Suprapubic skin (tissue), 4 donors: ENCODE measurements around the gene DNAJC28. TPM values are rescaled to one million over a fixed set of nuclear protein-coding genes. Genes with fewer than 3 reads are reported as not detected.
"Not testable (repeated sequence)": the region's sequence is repeated elsewhere in the genome, so short reads cannot be mapped to it uniquely, and the experiment has no call there.

Source experiments
- DNase-seq, 2 donors: peaks; one replicate each; pipeline ENCODE4 v3.0.0-alpha.2; 2019; ENCODE audit warnings: low spot score in 2 of 2
- H3K27ac ChIP-seq: fragments of 200-600 bp; sonication (generic); one replicate; pipeline ENCODE4 v1.5.1; 2019
- H3K27me3 ChIP-seq: fragments of 200-600 bp; sonication (generic); one replicate; pipeline ENCODE4 v1.5.1; 2019
- H3K36me3 ChIP-seq: fragments of 200-600 bp; sonication (generic); one replicate; pipeline ENCODE4 v1.5.1; 2019
- H3K4me1 ChIP-seq: fragments of 200-600 bp; sonication (generic); one replicate; pipeline ENCODE4 v1.5.1; 2019
- H3K4me3 ChIP-seq: fragments of 200-600 bp; sonication (generic); one replicate; pipeline ENCODE4 v1.5.1; 2019; ENCODE audit warnings: mild to moderate bottlenecking
- H3K9me3 ChIP-seq: fragments of 200-600 bp; sonication (generic); one replicate; pipeline ENCODE4 v1.5.1; 2019
- EP300 ChIP-seq: sonication (generic); formaldehyde crosslinking; IDR thresholded peaks from one replicate; pipeline ENCODE4 v1.6.1; 2017; ENCODE audit warnings: antibody characterized with exemption
- POLR2A ChIP-seq, 2 donors: fragments of 450-650 bp; IDR thresholded peaks; one replicate each; pipeline ENCODE4 v1.6.1; 2017; ENCODE audit warnings: antibody characterized with exemption in 2 of 2, mild to moderate bottlenecking in 2 of 2, moderate library complexity in 2 of 2
- POLR2AphosphoS5 ChIP-seq, 3 donors: sonication (generic); formaldehyde crosslinking; IDR thresholded peaks; one replicate each; pipeline ENCODE4 v1.6.1; 2017; ENCODE audit warnings: antibody characterized with exemption in 3 of 3
- WGBS: methylation state at CpG from one replicate; pipeline ENCODE4 v1.1.5; 2018; 5-methylcytosine and 5-hydroxymethylcytosine counted together
- total RNA-seq, 4 donors: library from RNA; depleted of rRNA; stranded (reverse); fragments of >200 nt; gene quantifications; one replicate each; pipeline ENCODE4 v1.1.0, GENCODE V29; 2016
- TF ChIP-seq, protein P1 (sequence below), 2 donors: fragments of 200-600 bp in 1 of 2; fragments of 450-650 bp in 1 of 2; sonication (generic) in 1 of 2; IDR thresholded peaks; one replicate each; pipeline ENCODE4 v1.5.1; 2016 to 2019; ENCODE audit warnings: antibody characterized with exemption in 2 of 2, mild to moderate bottlenecking in 1 of 2, moderate library complexity in 1 of 2

Gene DNAJC28
- total RNA-seq, 4 donors from 2014 or later = 1.9 to 4.5 (median 2.8) TPM

DNA sequence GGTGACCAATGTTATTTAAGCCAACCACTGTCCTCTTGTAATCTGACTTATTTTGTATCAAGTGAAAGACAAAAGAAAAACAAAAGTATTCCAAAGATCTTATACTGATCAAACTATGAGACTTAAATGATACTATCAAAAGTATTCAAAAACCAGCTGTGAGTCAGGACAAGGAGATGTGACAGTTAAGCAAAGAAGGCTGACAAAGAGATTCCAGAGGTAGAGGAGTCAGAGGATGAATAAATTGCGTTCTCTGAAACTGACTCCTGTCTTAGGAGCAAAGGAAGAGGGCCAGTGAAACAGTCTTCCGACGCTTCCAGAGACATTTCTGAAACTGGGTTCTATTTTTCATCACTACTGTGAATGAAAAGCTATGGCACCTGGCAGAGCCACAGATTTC, 32.7 kb downstream of the DNAJC28 start:
- Histone ChIP-seq H3K27ac (no peak overlapping the region), H3K4me1 (no peaks in the 10 kb centered on the region), H3K4me3 (no peak overlapping the region), H3K27me3 (no peaks in the 10 kb centered on the region), H3K36me3 (peaks cover 71% of the 10 kb centered on the region), H3K9me3 (no peaks in the 10 kb centered on the region)
- DNase-seq = no peak
- 98% methylated on average over 3 of the region's 3 CpGs for WGBS
- TF ChIP-seq, protein P1, sequence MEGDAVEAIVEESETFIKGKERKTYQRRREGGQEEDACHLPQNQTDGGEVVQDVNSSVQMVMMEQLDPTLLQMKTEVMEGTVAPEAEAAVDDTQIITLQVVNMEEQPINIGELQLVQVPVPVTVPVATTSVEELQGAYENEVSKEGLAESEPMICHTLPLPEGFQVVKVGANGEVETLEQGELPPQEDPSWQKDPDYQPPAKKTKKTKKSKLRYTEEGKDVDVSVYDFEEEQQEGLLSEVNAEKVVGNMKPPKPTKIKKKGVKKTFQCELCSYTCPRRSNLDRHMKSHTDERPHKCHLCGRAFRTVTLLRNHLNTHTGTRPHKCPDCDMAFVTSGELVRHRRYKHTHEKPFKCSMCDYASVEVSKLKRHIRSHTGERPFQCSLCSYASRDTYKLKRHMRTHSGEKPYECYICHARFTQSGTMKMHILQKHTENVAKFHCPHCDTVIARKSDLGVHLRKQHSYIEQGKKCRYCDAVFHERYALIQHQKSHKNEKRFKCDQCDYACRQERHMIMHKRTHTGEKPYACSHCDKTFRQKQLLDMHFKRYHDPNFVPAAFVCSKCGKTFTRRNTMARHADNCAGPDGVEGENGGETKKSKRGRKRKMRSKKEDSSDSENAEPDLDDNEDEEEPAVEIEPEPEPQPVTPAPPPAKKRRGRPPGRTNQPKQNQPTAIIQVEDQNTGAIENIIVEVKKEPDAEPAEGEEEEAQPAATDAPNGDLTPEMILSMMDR (IDR thresholded peaks at IDR 0.05) = no peak
- TF ChIP-seq POLR2A (IDR thresholded peaks at IDR 0.05) (no peak), EP300 (no peak), POLR2AphosphoS5 (IDR thresholded peaks at IDR 0.05) (no peak)

DNA sequence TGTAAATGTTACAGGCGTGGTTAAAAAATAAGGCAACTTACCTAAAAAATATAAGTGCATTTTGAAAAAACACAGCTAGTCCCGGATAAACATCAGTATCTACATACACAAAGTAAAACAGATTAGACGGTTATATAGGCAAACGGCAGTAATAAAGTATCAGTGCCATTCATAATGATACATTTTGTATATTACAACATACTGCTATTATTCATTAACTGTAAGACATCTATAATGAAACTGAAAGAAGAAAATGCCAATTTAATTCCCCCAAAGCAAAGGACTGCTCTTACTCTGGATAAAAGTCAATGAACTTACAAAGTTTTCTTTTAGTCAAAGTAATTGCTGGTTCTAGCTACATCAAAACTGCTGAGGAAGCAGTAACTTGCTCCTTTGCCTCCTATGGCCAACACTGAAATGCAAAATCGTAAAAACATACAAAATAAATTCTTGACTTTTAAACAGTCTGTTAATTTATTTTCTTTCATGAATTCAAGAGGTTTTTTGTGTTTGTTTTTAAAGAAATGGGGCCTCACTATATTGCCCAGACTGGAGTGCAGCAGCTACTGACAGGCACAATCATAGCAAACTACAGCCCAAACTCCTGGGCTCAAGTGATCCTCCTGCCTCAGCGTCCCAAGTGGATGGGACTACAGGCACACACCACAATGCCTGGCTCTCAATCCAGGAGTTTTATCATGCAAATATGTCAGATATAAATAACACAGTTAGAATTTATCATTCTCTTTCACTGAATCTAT, 35.6 kb downstream of the DNAJC28 start:
- Histone ChIP-seq H3K4me1 (no peaks in the 10 kb centered on the region), H3K36me3 (peaks cover 57% of the 10 kb centered on the region), H3K9me3 (no peaks in the 10 kb centered on the region), H3K27me3 (no peaks in the 10 kb centered on the region), H3K27ac (no peak overlapping the region), H3K4me3 (no peak overlapping the region)
- WGBS = 86% methylated on average over 6 of the region's 6 CpGs
- TF ChIP-seq POLR2A (IDR thresholded peaks at IDR 0.05) (no peak), EP300 (no peak)
- no peak for DNase-seq

DNA sequence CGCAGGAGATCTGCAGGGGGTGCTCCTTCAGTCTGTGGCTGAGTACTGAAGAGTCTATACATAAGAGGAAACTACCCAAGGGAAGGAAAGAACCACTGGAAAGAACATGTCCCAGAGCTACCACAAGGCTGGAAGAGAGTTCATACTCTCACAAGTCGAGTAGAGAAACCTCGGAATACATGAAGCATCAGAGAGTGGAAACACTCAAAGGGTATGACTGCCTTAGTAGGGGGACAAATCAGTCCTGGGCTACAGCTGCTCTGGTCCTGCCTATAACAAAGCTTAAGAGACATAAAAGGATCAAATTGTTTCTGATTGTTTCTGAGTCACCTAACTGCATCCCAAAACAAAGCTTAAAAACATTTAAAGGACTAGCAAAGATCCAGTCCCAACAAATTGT, 39.2 kb downstream of the DNAJC28 start:
- Histone ChIP-seq H3K9me3 (no peaks in the 10 kb centered on the region), H3K4me3 (no peak overlapping the region), H3K4me1 (no peaks in the 10 kb centered on the region), H3K27me3 (no peaks in the 10 kb centered on the region), H3K36me3 (peaks cover 37% of the 10 kb centered on the region), H3K27ac (no peak overlapping the region)
- DNase-seq = no peak
- 90% methylated on average over 3 of the region's 3 CpGs for WGBS
- TF ChIP-seq, protein P1 (IDR thresholded peaks at IDR 0.05) = no peak
- TF ChIP-seq POLR2AphosphoS5 (IDR thresholded peaks at IDR 0.05) = no peak
- no peak for TF ChIP-seq POLR2A (IDR thresholded peaks at IDR 0.05)
- TF ChIP-seq EP300 = no peak

DNA sequence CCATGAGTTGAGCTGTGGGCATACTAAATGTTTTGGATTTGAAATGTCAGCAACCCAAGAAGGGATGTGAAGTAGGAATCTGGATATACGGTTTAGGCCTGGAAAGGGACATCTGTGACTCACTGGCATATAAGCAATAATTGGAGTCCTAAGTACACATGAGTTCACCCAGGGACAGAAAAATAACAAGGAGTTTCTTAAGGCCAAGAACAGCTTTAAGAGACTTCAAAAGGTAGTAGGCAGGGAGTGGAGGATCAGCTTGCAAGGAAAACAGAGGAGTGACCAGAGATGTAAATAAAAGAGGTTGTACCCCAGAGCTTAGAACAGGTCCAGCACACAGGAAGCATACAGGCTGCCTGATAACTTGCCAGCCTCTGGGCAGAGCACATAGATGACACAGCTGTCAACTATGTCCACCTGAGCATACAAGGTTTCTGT, 39.9 kb downstream of the DNAJC28 start:
- no peak overlapping the region for H3K27ac ChIP-seq

DNA sequence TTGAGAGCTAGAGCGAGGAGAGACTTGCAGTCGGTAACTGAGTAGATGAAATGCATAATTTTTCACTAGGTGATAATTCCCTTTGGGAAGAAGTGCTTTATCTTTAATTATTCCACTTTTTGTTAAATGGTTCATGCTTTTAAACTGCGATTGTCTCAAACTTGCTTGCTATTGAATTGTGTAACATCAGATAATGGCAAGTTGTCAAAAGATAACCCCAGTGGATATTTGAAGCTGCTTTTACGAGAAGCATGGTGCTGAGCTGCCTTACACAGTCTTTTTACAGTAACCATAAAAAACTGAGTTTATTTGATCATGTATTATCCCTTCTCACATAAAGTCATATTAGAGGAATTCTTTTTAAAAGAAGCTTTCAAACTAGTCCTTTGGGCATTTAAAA, 41.9 kb downstream of the DNAJC28 start:
- no peaks in the 10 kb centered on the region for H3K4me1 ChIP-seq
- H3K27ac ChIP-seq = no peak overlapping the region
- DNase-seq = no peak
- peaks cover 17% of the 10 kb centered on the region for H3K36me3 ChIP-seq
- no peak for TF ChIP-seq POLR2AphosphoS5 (IDR thresholded peaks at IDR 0.05)
- TF ChIP-seq EP300 = no peak
- no peak for TF ChIP-seq POLR2A (IDR thresholded peaks at IDR 0.05)
- no peaks in the 10 kb centered on the region for H3K27me3 ChIP-seq
- WGBS = 79% methylated on average over 4 of the region's 4 CpGs
- H3K9me3 ChIP-seq = no peaks in the 10 kb centered on the region
- H3K4me3 ChIP-seq = no peak overlapping the region

More for the DNA sequence above, 39.9 kb downstream of the DNAJC28 start:
- H3K4me1 ChIP-seq = no peaks in the 10 kb centered on the region
- DNase-seq = no peak
- H3K9me3 ChIP-seq = no peaks in the 10 kb centered on the region
- 77% methylated on average over 1 of the region's 1 CpG for WGBS
- peaks cover 32% of the 10 kb centered on the region for H3K36me3 ChIP-seq
- no peaks in the 10 kb centered on the region for H3K27me3 ChIP-seq
- H3K4me3 ChIP-seq = no peak overlapping the region
- TF ChIP-seq POLR2A (IDR thresholded peaks at IDR 0.05) (no peak), POLR2AphosphoS5 (IDR thresholded peaks at IDR 0.05) (no peak), EP300 (no peak)
- TF ChIP-seq, protein P1 (IDR thresholded peaks at IDR 0.05) = no peak

DNA sequence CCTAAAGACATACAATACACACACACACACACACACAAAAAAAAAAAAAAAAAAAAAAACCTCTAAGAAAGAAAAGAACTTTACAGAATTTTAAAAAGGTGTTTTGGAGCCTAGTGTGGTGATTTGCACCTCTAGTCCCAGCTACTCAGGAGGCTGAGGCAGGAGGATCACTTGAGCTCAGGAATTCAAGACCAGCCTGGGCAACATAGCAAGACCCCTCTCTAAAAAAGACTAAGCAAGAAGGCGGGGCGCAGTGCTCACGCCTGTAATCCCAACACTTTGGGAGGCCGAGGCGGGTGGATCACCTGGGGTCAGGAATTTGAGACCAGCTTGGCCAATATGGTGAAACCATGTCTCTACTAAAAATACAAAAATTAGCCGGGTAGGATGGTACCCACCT, 44.9 kb downstream of the DNAJC28 start:
- not testable (repeated sequence) for H3K27me3 ChIP-seq, H3K27ac ChIP-seq, DNase-seq, H3K4me3 ChIP-seq, H3K9me3 ChIP-seq, H3K4me1 ChIP-seq
- H3K36me3 ChIP-seq = peaks cover 18% of the 10 kb centered on the region
- WGBS = 92% methylated on average over 6 of the region's 6 CpGs

DNA sequence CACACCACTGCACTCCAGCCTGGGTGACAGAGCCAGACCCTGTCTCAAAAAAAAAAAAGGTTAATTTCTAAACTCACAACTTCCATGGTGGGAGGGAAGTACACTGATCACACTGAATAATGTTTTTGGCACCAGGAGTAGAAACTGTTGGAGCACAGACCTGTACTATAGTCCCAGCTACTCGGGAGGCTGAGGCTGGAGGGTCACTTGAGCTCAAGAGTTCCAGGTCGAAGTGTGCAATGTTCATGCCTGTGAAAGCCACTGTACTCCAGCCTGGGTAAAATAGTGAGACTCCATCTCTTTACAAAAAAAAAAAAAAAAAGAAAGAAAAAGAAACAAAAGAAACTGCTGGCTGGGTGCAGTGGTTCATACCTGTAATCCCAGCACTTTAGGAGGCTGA, 47.0 kb downstream of the DNAJC28 start:
- DNase-seq = no peak
- TF ChIP-seq POLR2AphosphoS5 (IDR thresholded peaks at IDR 0.05) = no peak
- no peak for TF ChIP-seq EP300
- TF ChIP-seq, protein P1 (IDR thresholded peaks at IDR 0.05) = no peak
- no peak for TF ChIP-seq POLR2A (IDR thresholded peaks at IDR 0.05)
- H3K36me3 ChIP-seq = peaks cover 16% of the 10 kb centered on the region
- 44% methylated on average over 2 of the region's 2 CpGs for WGBS
- H3K27me3 ChIP-seq = no peaks in the 10 kb centered on the region
- H3K9me3 ChIP-seq = no peaks in the 10 kb centered on the region
- H3K4me1 ChIP-seq = peaks cover 10% of the 10 kb centered on the region
- no peak overlapping the region for H3K4me3 ChIP-seq
- H3K27ac ChIP-seq = no peak overlapping the region
